Upper lobe of left lung (tissue), 4 donors: ENCODE data around the gene GABPB1.

Source experiments
- CTCF ChIP-seq, 6 experiments: fragments of 450-650 bp in 4 of 6; fragments of 200-600 bp in 2 of 6; sonication (generic) in 2 of 6; IDR thresholded peaks; one replicate each; pipeline ENCODE4 v1.5.1; 2016 to 2019; ENCODE audit warnings: antibody characterized with exemption in 6 of 6
- EP300 ChIP-seq, 4 donors: sonication (generic); formaldehyde crosslinking; IDR thresholded peaks; one replicate each; pipeline ENCODE4 v1.5.1; 2017; ENCODE audit warnings: antibody characterized with exemption in 4 of 4, control low read depth in 2 of 4
- POLR2A ChIP-seq, 4 donors: fragments of 450-650 bp; IDR thresholded peaks; one replicate each; pipeline ENCODE4 v1.5.1; 2016 to 2017; ENCODE audit warnings: antibody characterized with exemption in 4 of 4, mild to moderate bottlenecking in 2 of 4
- POLR2AphosphoS5 ChIP-seq, 2 donors: sonication (generic); formaldehyde crosslinking; IDR thresholded peaks; one replicate each; pipeline ENCODE4 v1.5.1; 2017; ENCODE audit warnings: antibody characterized with exemption in 2 of 2

DNA sequence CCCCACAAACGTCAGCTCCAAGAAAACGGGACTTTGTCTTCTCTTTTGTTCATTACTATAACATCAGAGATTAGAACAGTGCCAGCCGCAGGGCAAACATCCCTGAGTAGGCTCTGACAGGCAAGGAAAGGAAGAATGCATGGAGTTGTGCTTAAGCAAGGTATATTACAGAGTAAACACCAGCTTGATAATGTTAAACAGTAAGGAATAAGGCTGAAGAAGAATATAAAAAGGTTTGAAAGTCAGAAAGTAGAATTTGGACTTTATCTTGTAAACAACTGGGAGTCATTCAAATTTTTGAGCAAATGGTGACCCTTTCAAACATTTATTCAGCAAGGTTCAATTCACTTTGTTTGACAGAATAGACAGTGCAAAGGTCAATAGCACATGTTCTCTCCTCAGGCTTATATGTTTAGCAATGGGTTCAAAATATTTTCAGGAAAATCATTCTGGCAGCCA, 11.0 kb downstream of the GABPB1 start:
- TF ChIP-seq CTCF (IDR thresholded peaks at IDR 0.05) (no peak), POLR2AphosphoS5 (IDR thresholded peaks at IDR 0.05) (no peak), POLR2A (IDR thresholded peaks at IDR 0.05) (no peak), EP300 (IDR thresholded peaks at IDR 0.05) (no peak)
